Measurements from ENCODE around the gene TMCC2. TPM values are rescaled to one million over a fixed set of nuclear protein-coding genes. Genes with fewer than 3 reads are reported as not detected.

The TMCC2 gene
- total and polyA plus RNA-seq, 12 donors, result 0.62 to 2.6 (median 1.8) TPM

DNA sequence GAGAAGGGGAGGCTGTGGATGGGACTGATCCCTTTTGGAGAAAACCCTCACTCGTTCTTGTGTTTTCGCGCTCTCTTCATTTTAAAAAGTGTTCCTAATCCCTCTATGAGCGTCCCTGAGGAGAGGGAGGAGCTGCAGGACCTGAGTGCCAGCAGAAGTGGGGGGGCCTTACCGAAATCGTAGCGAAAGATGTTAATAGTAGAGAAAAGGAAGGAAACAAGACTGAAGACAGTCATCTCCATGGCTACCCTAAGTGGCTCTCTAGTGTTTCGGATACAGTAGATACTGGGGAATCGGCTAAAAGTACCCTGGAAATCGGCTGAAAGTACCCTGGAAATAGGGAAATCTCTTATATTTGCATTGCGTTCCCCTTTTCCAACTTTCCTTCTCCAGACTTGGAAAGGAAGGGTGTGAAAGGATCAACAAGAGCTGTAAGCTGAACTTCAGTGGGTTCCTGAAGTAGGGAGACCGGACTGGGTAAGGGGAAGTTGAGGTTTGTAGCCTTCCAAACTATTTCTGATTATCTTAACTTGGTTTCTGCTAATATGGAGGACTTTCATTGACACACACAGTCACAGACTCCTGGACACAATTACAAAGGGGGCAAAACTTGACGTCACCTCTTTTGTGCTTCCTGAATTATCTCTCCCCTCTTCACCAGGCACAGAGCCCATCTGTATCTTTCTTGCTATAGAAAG, 15.8 kb upstream of the TMCC2 start:
- intact Hi-C loops (cut with DNase I), result loop anchor here in 1 of 10 donors (1.0 to 5.0 kb wide), 2 partner anchors 45 to 90 kb away; no protein-coding TSS in a partner anchor
- no peak for DNase-seq
- 44% methylated on average over 13 of the region's 13 CpGs for WGBS, 2 donors
- Histone ChIP-seq H3K27ac (peak overlapping the region; percentile 85 to 95 (median 91)), H3K4me1 (peaks cover 4 to 37% (median 14%) of the 10 kb centered on the region in 9 donors), H3K4me3 (peak overlapping the region; percentile 80 to 99 (median 92)), H3K36me3 (no peaks in the 10 kb centered on the region), H3K9me3 (no peaks in the 10 kb centered on the region), H3K27me3 (peaks cover 0 to 6% (median 0%) of the 10 kb centered on the region in 7 donors)
- ATAC-seq, result peak in 4 of 8 donors; percentile 1 to 34 (median 22)
- TF ChIP-seq, protein P1, sequence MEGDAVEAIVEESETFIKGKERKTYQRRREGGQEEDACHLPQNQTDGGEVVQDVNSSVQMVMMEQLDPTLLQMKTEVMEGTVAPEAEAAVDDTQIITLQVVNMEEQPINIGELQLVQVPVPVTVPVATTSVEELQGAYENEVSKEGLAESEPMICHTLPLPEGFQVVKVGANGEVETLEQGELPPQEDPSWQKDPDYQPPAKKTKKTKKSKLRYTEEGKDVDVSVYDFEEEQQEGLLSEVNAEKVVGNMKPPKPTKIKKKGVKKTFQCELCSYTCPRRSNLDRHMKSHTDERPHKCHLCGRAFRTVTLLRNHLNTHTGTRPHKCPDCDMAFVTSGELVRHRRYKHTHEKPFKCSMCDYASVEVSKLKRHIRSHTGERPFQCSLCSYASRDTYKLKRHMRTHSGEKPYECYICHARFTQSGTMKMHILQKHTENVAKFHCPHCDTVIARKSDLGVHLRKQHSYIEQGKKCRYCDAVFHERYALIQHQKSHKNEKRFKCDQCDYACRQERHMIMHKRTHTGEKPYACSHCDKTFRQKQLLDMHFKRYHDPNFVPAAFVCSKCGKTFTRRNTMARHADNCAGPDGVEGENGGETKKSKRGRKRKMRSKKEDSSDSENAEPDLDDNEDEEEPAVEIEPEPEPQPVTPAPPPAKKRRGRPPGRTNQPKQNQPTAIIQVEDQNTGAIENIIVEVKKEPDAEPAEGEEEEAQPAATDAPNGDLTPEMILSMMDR (IDR thresholded peaks at IDR 0.05), result no peak

DNA sequence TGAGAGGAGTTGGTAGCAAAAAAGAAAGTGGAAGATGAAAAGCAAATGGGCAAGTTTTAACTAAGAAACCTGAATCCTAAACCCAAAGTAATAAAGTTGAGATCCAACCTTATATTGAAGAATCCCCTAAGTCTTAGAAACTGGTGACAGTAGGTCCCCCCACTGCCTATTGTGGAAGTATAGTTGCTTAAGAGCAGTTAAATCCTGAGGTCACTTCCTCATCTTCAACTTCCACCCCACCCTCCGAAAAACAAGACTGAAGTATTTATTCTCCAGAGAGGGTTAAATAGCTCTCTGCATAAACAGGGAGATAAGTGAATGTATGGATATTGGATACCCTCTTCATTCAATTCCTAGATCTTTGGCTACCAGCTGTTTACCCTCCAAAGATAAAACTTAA, 13.0 kb upstream of the TMCC2 start:
- WGBS, 2 donors, result 37 to 63% methylated on average over 1 of the region's 1 CpG
- Histone ChIP-seq H3K27ac (peak overlapping the region in 1 of 10 donors; percentile 60), H3K27me3 (peaks cover 0 to 15% (median 0%) of the 10 kb centered on the region in 7 donors), H3K36me3 (no peaks in the 10 kb centered on the region), H3K9me3 (no peaks in the 10 kb centered on the region), H3K4me3 (no peak overlapping the region), H3K4me1 (peaks cover 4 to 33% (median 10%) of the 10 kb centered on the region in 9 donors)
- ATAC-seq (no peak), DNase-seq (no peak)
- intact Hi-C loops (cut with DNase I), result loop anchor here in 1 of 10 donors (5.0 kb wide), 1 partner anchor 43 kb away; no protein-coding TSS in a partner anchor
- TF ChIP-seq, protein P1 (IDR thresholded peaks at IDR 0.05), result no peak

DNA sequence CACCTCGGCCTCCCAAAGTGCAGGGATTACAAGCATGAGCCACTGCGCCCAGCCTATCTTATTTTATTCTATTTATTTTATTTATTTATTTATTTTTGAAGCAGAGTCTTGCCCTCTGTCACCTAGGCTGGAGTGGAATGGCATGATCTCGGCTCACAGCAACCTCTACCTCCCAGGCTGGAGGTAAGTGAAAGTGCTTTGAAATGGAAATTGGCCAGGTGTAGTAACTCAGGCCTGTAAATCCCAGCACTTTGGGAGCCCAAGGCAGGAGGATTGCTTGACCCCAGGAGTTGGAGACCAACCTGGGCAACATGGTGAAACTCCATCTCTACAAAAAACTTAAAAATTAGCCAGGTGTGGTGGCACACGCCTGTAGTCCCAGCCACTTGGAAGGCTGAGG, 11.2 kb upstream of the TMCC2 start:
- DNase-seq, result no peak
- H3K4me1 ChIP-seq, result peaks cover 0 to 24% (median 0%) of the 10 kb centered on the region in 9 donors

DNA sequence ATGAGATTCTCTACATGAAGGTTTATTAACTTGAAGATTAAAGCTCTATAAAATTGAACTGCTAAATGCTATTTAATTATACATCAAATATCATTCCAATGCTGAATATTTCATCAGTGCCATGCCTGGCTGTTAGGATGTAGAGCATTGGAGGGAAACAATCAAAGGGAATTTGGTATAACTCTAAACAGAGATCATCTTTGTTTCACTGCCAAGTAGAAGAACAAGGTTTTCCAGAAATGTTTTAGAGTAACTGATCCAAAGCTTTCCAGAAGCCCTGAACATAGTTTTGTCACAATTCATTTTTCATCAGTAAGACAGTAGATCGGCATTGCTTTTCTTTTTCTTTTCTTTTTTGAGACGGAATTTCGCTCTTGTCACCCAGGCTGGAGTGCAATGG, 10.3 kb upstream of the TMCC2 start:
- 88 to 91% methylated on average over 3 of the region's 3 CpGs for WGBS, 2 donors
- TF ChIP-seq, protein P1 (IDR thresholded peaks at IDR 0.05), result no peak
- peaks cover 0 to 18% (median 0%) of the 10 kb centered on the region in 7 donors for H3K27me3 ChIP-seq
- H3K4me3 ChIP-seq, result no peak overlapping the region
- H3K4me1 ChIP-seq, result peaks cover 0 to 16% (median 0%) of the 10 kb centered on the region in 9 donors
- no peaks in the 10 kb centered on the region for H3K36me3 ChIP-seq
- DNase-seq (no peak), ATAC-seq (no peak)
- intact Hi-C loops (cut with DNase I), result no loop called here
- H3K27ac ChIP-seq, result no peak overlapping the region
- no peaks in the 10 kb centered on the region for H3K9me3 ChIP-seq

More for the DNA sequence above, 11.2 kb upstream of the TMCC2 start:
- TF ChIP-seq, protein P1 (IDR thresholded peaks at IDR 0.05), result no peak
- peaks cover 0 to 18% (median 0%) of the 10 kb centered on the region in 7 donors for H3K27me3 ChIP-seq
- H3K36me3 ChIP-seq, result no peaks in the 10 kb centered on the region
- no peak overlapping the region for H3K4me3 ChIP-seq
- intact Hi-C loops (cut with DNase I), result no loop called here
- 89% methylated on average over 4 of the region's 4 CpGs for WGBS, 2 donors
- no peak overlapping the region for H3K27ac ChIP-seq
- H3K9me3 ChIP-seq, result no peaks in the 10 kb centered on the region
- ATAC-seq, result no peak

Measured in heart right ventricle (tissue), 16 donors.